ENCODE measurements around the gene OR52I1. TPM values are rescaled to one million over a fixed set of nuclear protein-coding genes. Genes with fewer than 3 reads are reported as not detected.

Gene OR52I1
- total RNA-seq, 4 donors from 2014 or later: not detected

- H3K36me3 ChIP-seq: no peaks in the 10 kb centered on the region
- H3K27ac ChIP-seq: no peak overlapping the region
- H3K4me3 ChIP-seq: no peak overlapping the region
- H3K27me3 ChIP-seq: no peaks in the 10 kb centered on the region
- H3K4me1 ChIP-seq: no peaks in the 10 kb centered on the region
- DNase-seq: no peak
- H3K9me3 ChIP-seq: no peaks in the 10 kb centered on the region
- TF ChIP-seq POLR2A (IDR thresholded peaks at IDR 0.05) (no peak), CTCF (IDR thresholded peaks at IDR 0.05) (no peak)
These were observed 16.1 kb upstream of the OR52I1 start for GRCh38 chr11:4577761-4578160.

DNA sequence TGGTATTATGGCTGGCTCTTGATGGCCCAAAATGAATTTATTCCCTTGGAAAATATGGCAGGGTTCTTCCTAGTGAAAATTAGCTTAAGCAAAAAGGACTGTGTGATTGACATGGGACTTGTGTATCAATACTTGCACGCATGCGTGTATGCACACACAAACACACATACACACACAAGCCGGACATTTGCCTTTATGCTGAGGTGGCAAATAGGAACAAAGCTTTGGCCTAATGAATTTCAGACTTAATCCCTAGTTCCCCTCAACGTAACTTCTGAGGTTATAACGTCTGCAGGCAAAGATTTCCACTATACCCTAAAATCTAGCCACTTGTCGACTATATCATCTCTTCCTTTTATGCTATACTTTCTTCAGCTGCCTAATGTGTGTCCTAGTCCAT lies 15.2 kb upstream of the OR52I1 start:
- no peak for DNase-seq
- Histone ChIP-seq H3K27me3 (no peaks in the 10 kb centered on the region), H3K27ac (no peak overlapping the region), H3K4me3 (no peak overlapping the region), H3K36me3 (no peaks in the 10 kb centered on the region), H3K4me1 (no peaks in the 10 kb centered on the region), H3K9me3 (no peaks in the 10 kb centered on the region)
- TF ChIP-seq POLR2A (IDR thresholded peaks at IDR 0.05): no peak
- no peak for TF ChIP-seq CTCF (IDR thresholded peaks at IDR 0.05)

DNA sequence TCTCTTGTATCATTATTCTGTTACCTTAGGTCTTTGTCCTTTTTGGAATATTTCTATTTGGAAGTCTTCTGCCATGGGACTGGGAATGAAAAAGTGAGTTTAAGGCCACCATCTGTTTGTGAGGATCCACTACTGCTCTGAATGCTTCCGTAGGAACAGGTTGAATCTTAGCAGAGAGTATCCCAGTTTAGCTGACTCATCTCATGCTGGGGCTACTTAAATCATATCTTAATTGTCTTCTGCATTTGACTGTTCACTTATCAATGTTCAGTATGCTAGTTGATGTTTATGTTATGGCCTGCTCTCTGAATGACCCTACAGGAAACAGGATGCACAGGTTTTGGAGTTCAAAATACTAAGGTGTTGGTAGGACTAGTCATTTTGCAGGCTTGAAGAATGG lies 13.7 kb upstream of the OR52I1 start:
- Histone ChIP-seq H3K4me1 (no peaks in the 10 kb centered on the region), H3K9me3 (no peaks in the 10 kb centered on the region), H3K27ac (no peak overlapping the region), H3K4me3 (no peak overlapping the region), H3K27me3 (no peaks in the 10 kb centered on the region), H3K36me3 (no peaks in the 10 kb centered on the region)
- no peak for DNase-seq
- no peak for TF ChIP-seq POLR2A (IDR thresholded peaks at IDR 0.05)
- TF ChIP-seq CTCF (IDR thresholded peaks at IDR 0.05): no peak

- Histone ChIP-seq H3K4me1 (no peaks in the 10 kb centered on the region), H3K27me3 (no peaks in the 10 kb centered on the region), H3K36me3 (no peaks in the 10 kb centered on the region), H3K27ac (no peak within 1 kb of the TSS), H3K9me3 (no peaks in the 10 kb centered on the region), H3K4me3 (no peak within 1 kb of the TSS)
- TF ChIP-seq POLR2A (IDR thresholded peaks at IDR 0.05) (no peak), CTCF (IDR thresholded peaks at IDR 0.05) (no peak)
- DNase-seq: no peak
These were observed 12.4 kb upstream of the OR52I1 start, which contains the start of gene OR52I2 for GRCh38 chr11:4581443-4581842. Gene OR52I2 (plus strand): TSS chr11:4581743.

- no peak for DNase-seq
- H3K4me3 ChIP-seq: no peak overlapping the region
- TF ChIP-seq CTCF (IDR thresholded peaks at IDR 0.05) (no peak), POLR2A (IDR thresholded peaks at IDR 0.05) (no peak)
- H3K27ac ChIP-seq: no peak overlapping the region
- H3K36me3 ChIP-seq: no peaks in the 10 kb centered on the region
- no peaks in the 10 kb centered on the region for H3K27me3 ChIP-seq
- no peaks in the 10 kb centered on the region for H3K4me1 ChIP-seq
- H3K9me3 ChIP-seq: no peaks in the 10 kb centered on the region
These were observed 4.8 kb upstream of the OR52I1 start for GRCh38 chr11:4589017-4589416.

GRCh38 chr11:4605057-4605456 lies 11.2 kb downstream of the OR52I1 start:
- DNase-seq: no peak
- TF ChIP-seq POLR2A (IDR thresholded peaks at IDR 0.05): no peak
- no peak for TF ChIP-seq CTCF (IDR thresholded peaks at IDR 0.05)
- H3K36me3 ChIP-seq: peaks cover 0 to 41% (median 0%) of the 10 kb centered on the region in 3 donors

More at GRCh38 chr11:4605057-4605456, 11.2 kb downstream of the OR52I1 start:
- Histone ChIP-seq H3K4me3 (no peak overlapping the region), H3K4me1 (peaks cover 0 to 20% (median 3%) of the 10 kb centered on the region in 4 donors), H3K27me3 (no peaks in the 10 kb centered on the region), H3K9me3 (no peaks in the 10 kb centered on the region), H3K27ac (no peak overlapping the region)

Data from Peyer's patch (tissue), 4 donors.